Esophagus mucosa (tissue), 1 donor: ENCODE results near the gene PSME1. TPM values are rescaled to one million over a fixed set of nuclear protein-coding genes. Genes with fewer than 3 reads are reported as not detected.
"Not testable (repeated sequence)": the region's sequence is repeated elsewhere in the genome, so short reads cannot be mapped to it uniquely, and the experiment has no call there.

Experiments used
- ATAC-seq: fragments of 200-7000 bp; cut with Tn5 transposase; one replicate; pipeline ENCODE4 v1.9.1; 2020
- total RNA-seq: library from RNA; stranded (reverse); gene quantifications from one replicate; pipeline ENCODE4 v1.2.4, GENCODE V29; 2023
- donor health status: DM: yes; HTN: yes; CAD: no.

Gene PSME1
- total RNA-seq, 1 donor from 2014 or later: 123 TPM

- ATAC-seq: not testable (repeated sequence)
Observed at GRCh38 chr14:24105609-24106239, 30.3 kb upstream of the PSME1 start.

GRCh38 chr14:24106672-24107271, 29.2 kb upstream of the PSME1 start:
- no peak for ATAC-seq

GRCh38 chr14:24108336-24108874, 27.6 kb upstream of the PSME1 start:
- ATAC-seq: no peak

- no peak for ATAC-seq
Observed at GRCh38 chr14:24110060-24110459, 25.9 kb upstream of the PSME1 start.

GRCh38 chr14:24110523-24110922, 25.5 kb upstream of the PSME1 start:
- no peak for ATAC-seq

- ATAC-seq: no peak
Observed at GRCh38 chr14:24113379-24113800, 22.6 kb upstream of the PSME1 start.

- ATAC-seq: peak; percentile 59
Observed at GRCh38 chr14:24113801-24114531, 22.0 kb upstream of the PSME1 start.

GRCh38 chr14:24114532-24115421, 21.2 kb upstream of the PSME1 start, which contains the start of the genes DCAF11 and NRL:
Gene DCAF11, plus strand, starts transcription at chr14:24114777. Its CDS starts 818 bp downstream, at chr14:24115595.
Gene NRL, minus strand, starts transcription at chr14:24114949. Its CDS starts 32,101 bp downstream, at chr14:24082848.
- ATAC-seq: peak; percentile 96

GRCh38 chr14:24115422-24116127, 20.4 kb upstream of the PSME1 start:
- no peak for ATAC-seq

- no peak for ATAC-seq
Observed at GRCh38 chr14:24116128-24116814, 19.7 kb upstream of the PSME1 start.

- ATAC-seq: no peak
Observed at GRCh38 chr14:24117179-24117578, 18.8 kb upstream of the PSME1 start.

GRCh38 chr14:24119691-24120090, 16.3 kb upstream of the PSME1 start:
- no peak for ATAC-seq

- ATAC-seq: no peak
Observed at GRCh38 chr14:24121210-24121609, 14.8 kb upstream of the PSME1 start.

GRCh38 chr14:24122416-24122815, 13.6 kb upstream of the PSME1 start:
- ATAC-seq: no peak

GRCh38 chr14:24122898-24123297, 13.1 kb upstream of the PSME1 start:
- no peak for ATAC-seq

- peak; percentile 20 for ATAC-seq
Observed at GRCh38 chr14:24123424-24124417, 12.3 kb upstream of the PSME1 start.

GRCh38 chr14:24126939-24127338, 9.1 kb upstream of the PSME1 start:
- no peak for ATAC-seq

- ATAC-seq: no peak
Observed at GRCh38 chr14:24127673-24128072, 8.3 kb upstream of the PSME1 start.

- no peak for ATAC-seq
Observed at GRCh38 chr14:24129410-24129998, 6.5 kb upstream of the PSME1 start.
